ENCODE data around the gene LACTB.

DNA sequence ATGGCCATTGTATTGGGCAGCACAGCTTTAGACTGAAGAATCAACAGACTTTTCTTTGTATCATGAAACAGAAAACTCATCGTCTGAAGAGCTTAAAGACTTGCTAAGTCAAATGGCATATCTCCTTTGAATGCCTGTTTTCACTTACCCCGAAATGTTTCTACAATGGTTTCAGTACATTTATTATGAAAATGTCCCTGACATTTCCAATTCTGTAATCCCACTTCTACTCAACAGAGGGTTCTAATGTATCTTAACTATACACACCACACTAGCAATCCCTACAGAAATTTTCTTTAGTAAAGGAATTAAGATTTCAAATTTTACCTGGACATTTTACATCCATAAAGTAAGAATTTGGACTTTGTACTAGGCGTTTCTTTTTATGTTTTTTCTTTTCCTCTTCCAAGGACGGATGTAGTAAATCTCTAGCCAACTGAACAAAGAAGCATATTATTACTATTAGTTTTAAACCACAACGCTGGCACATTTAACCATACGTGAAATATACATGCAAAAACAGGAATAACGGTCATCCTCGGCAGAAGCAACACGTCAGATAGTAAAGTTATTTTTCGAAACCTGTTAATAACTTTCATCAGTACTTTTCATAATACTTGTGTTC, 34.5 kb downstream of the LACTB start:
- TF ChIP-seq EZH2 (IDR thresholded peaks at IDR 0.05; ENCODE audit: insufficient read depth, poor library complexity, severe bottlenecking) (no peak), EZH2phosphoT487 (IDR thresholded peaks at IDR 0.05; ENCODE audit: insufficient read depth, low read depth) (no peak)

All from GM23248 (cell line).